Uterus (tissue), 4 donors: Measurements from ENCODE around the gene RORC. TPM values are rescaled to one million over a fixed set of nuclear protein-coding genes. Genes with fewer than 3 reads are reported as not detected.

Source experiments
- DNase-seq, 2 donors: peaks; one replicate each; pipeline ENCODE4 v3.0.0-alpha.2; 2019 to 2020
- H3K27ac ChIP-seq, 2 donors: fragments of 200-600 bp; sonication (generic); 1 replicate in 1 of 2; 2 replicates in 1 of 2; pipeline ENCODE4 v1.5.1; 2016 to 2018
- H3K27me3 ChIP-seq, 2 donors: fragments of 200-600 bp; sonication (generic); one replicate each; pipeline ENCODE4 v1.5.1; 2018 to 2019; ENCODE audit warnings: control low read depth in 1 of 2
- H3K36me3 ChIP-seq, 2 donors: fragments of 200-600 bp; sonication (generic); one replicate each; pipeline ENCODE4 v1.5.1; 2019; ENCODE audit warnings: control low read depth in 1 of 2
- H3K4me1 ChIP-seq, 2 donors: fragments of 200-600 bp; sonication (generic); one replicate each; pipeline ENCODE4 v1.5.1; 2018 to 2019; ENCODE audit warnings: control low read depth in 1 of 2
- H3K4me3 ChIP-seq, 2 donors: fragments of 200-600 bp; sonication (generic); 1 replicate in 1 of 2; 2 replicates in 1 of 2; pipeline ENCODE4 v1.5.1; 2018 to 2019; ENCODE audit warnings: mild to moderate bottlenecking in 1 of 2
- H3K9me3 ChIP-seq, 2 donors: fragments of 200-600 bp; sonication (generic); one replicate each; pipeline ENCODE4 v1.5.1; 2019; ENCODE audit warnings: control low read depth in 1 of 2
- POLR2A ChIP-seq, 2 donors: fragments of 450-650 bp; IDR thresholded peaks; one replicate each; pipeline ENCODE4 v1.6.1; 2016; ENCODE audit warnings: antibody characterized with exemption in 2 of 2, mild to moderate bottlenecking in 1 of 2, moderate library complexity in 1 of 2
- intact Hi-C: fragments of 100-400 bp; cut with DNase I; formaldehyde crosslinking; loops from one replicate; pipeline ENCODE4 v1.15.1; 2023; ENCODE audit warnings: low total_unique reads
- total RNA-seq, 4 donors: library from RNA; depleted of rRNA in 3 of 4; stranded (reverse); fragments of >200 nt in 3 of 4; gene quantifications; one replicate each; pipeline versions ENCODE4 v1.1.0 to v1.2.4, GENCODE V29; 2014 to 2023
- TF ChIP-seq, protein P1 (sequence below), 4 experiments: fragments of 200-600 bp in 2 of 4; fragments of 450-650 bp in 2 of 4; sonication (generic) in 2 of 4; IDR thresholded peaks; one replicate each; pipeline ENCODE4 v1.5.1; 2016 to 2019; ENCODE audit warnings: antibody characterized with exemption in 4 of 4, mild to moderate bottlenecking in 2 of 4, moderate library complexity in 1 of 4
- donor health status: DM: yes; HTN: yes; CAD: no.

RORC gene
- total RNA-seq, 4 donors from 2014 or later = 0.51 to 4.8 (median 2.1) TPM

DNA sequence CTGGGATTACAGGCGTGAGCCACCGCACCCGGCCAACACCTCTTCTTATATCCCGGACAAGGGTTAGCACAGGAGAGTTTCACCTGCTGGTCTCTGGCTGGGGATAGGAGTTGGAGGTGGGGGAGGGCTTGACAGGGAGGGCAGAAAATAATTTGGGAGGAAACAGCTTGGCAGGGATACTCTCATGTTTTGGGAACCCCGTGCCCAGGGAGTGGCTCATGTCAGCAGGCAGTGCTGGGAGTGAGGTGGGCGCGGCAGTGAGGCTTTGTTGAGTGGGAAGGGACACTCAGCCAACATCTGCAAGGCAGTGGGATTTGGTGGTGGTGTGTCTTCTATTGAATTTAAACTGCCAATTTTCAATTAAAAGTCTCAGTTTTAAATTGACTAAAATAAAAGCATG is 23.1 kb upstream of the RORC start:
- H3K27ac ChIP-seq = no peak overlapping the region
- DNase-seq = no peak
- TF ChIP-seq POLR2A (IDR thresholded peaks at IDR 0.05) = no peak
- TF ChIP-seq, protein P1, sequence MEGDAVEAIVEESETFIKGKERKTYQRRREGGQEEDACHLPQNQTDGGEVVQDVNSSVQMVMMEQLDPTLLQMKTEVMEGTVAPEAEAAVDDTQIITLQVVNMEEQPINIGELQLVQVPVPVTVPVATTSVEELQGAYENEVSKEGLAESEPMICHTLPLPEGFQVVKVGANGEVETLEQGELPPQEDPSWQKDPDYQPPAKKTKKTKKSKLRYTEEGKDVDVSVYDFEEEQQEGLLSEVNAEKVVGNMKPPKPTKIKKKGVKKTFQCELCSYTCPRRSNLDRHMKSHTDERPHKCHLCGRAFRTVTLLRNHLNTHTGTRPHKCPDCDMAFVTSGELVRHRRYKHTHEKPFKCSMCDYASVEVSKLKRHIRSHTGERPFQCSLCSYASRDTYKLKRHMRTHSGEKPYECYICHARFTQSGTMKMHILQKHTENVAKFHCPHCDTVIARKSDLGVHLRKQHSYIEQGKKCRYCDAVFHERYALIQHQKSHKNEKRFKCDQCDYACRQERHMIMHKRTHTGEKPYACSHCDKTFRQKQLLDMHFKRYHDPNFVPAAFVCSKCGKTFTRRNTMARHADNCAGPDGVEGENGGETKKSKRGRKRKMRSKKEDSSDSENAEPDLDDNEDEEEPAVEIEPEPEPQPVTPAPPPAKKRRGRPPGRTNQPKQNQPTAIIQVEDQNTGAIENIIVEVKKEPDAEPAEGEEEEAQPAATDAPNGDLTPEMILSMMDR (IDR thresholded peaks at IDR 0.05) = no peak
- H3K36me3 ChIP-seq = no peaks in the 10 kb centered on the region
- H3K4me3 ChIP-seq = no peak overlapping the region
- no peaks in the 10 kb centered on the region for H3K4me1 ChIP-seq
- intact Hi-C loops = no loop called here
- H3K27me3 ChIP-seq = no peaks in the 10 kb centered on the region
- no peaks in the 10 kb centered on the region for H3K9me3 ChIP-seq

DNA sequence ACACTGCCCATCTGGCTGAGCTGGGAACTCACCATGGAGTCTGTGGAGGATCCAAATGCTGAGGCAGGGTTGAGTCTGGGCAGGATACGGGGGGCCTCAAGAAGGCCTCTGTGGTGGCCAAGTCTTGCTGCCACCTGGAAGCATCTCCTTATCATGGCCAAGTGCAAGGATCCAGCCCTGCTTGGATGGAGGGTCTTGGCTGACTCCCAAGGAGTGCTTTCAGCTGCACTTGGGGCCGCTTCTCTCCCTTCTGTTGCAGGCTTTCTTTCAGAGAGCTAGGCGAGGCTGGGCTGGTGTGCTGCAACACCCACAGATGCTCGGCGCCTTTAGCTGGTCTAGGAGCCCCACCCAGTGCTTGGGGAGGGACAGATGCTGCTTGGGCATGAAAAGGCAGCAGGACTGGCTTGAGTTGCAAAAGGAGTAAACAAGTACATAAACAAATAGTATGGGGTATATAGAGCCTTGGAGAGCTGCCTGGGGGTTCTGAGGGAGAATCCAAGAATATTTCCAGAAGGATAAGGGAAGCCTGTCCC is 21.9 kb upstream of the RORC start, which contains the start of gene THEM5:
Gene THEM5, minus strand, starts transcription at position 302 of the 533 bp plus-strand sequence. Its CDS starts 147 bp downstream, at position 155.
- intact Hi-C loops = no loop called here
- Histone ChIP-seq H3K9me3 (no peaks in the 10 kb centered on the region), H3K36me3 (no peaks in the 10 kb centered on the region), H3K4me3 (no peak within 1 kb of the TSS), H3K4me1 (no peaks in the 10 kb centered on the region), H3K27me3 (no peaks in the 10 kb centered on the region), H3K27ac (no peak within 1 kb of the TSS)
- no peak for DNase-seq
- no peak for TF ChIP-seq POLR2A (IDR thresholded peaks at IDR 0.05)
- TF ChIP-seq, protein P1 (IDR thresholded peaks at IDR 0.05) = no peak

DNA sequence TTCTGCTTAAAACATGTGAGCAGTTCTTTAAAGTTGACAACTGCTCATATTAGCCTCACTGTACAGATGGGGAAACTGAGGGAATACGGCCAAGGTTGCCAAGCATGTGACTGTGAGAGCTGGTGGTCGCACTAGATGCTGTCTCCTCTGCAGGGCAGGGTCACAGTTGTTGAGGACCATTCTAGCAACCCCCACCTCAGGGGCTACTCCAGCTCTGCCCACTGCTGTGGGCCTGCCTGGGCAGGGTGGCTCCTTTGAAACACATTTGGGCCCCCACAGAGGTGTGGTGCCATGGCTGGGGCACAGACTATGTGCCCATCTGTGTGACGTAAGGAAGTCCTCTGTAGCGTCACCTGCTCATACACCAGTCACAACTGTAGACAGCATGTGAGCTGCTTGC is 21.1 kb upstream of the RORC start:
- DNase-seq = no peak
- Histone ChIP-seq H3K9me3 (no peaks in the 10 kb centered on the region), H3K27me3 (no peaks in the 10 kb centered on the region), H3K27ac (no peak overlapping the region), H3K4me3 (no peak overlapping the region), H3K4me1 (no peaks in the 10 kb centered on the region), H3K36me3 (no peaks in the 10 kb centered on the region)
- intact Hi-C loops = no loop called here
- TF ChIP-seq POLR2A (IDR thresholded peaks at IDR 0.05) = no peak
- TF ChIP-seq, protein P1 (IDR thresholded peaks at IDR 0.05) = no peak

DNA sequence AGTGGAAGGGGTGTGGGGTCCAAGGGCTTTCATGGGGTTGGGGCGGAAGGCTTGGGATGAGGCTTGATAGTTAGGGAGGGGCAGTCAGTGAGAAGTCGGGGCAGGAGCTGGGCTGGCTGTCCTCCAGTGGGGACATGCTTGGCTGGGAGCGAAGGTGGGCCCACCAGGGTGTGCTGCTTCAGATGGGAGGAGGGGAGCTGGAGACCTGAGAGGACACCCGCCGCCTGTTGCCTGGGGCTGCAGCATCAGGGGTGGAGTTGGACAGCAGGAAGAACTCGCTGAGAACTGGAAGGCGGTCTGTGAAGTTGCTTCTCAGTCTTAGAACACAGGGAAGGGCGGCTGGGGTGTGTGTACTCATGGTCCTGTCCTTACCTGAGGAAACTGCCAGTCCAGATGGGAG is 20.3 kb upstream of the RORC start:
- Histone ChIP-seq H3K27me3 (no peaks in the 10 kb centered on the region), H3K27ac (no peak overlapping the region), H3K4me3 (no peak overlapping the region), H3K9me3 (no peaks in the 10 kb centered on the region), H3K4me1 (no peaks in the 10 kb centered on the region), H3K36me3 (no peaks in the 10 kb centered on the region)
- TF ChIP-seq POLR2A (IDR thresholded peaks at IDR 0.05) = no peak
- TF ChIP-seq, protein P1 (IDR thresholded peaks at IDR 0.05) = no peak
- DNase-seq = no peak
- intact Hi-C loops = no loop called here

DNA sequence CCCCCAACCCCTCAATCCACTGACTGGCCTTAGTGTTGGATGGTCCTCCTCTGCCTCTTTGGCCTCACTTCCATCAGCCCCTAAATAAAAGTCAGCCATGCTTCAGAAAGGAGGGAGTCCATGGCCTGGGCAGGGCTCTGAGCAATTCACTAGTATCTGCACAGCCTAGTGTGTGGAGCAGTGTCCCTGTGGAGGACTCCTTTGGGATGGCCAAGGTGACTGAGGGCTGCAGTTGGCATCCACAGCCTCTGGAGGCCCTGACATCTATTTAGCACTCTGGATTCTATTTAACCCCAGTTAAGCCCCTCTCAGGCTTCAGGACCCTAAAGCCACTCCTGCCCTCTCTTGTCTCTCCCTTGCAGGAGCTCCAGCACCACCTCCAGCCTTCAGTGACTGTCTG is 18.3 kb upstream of the RORC start:
- no peaks in the 10 kb centered on the region for H3K27me3 ChIP-seq
- no peak overlapping the region for H3K4me3 ChIP-seq
- intact Hi-C loops = no loop called here
- H3K9me3 ChIP-seq = no peaks in the 10 kb centered on the region
- no peaks in the 10 kb centered on the region for H3K4me1 ChIP-seq
- H3K36me3 ChIP-seq = no peaks in the 10 kb centered on the region
- no peak for TF ChIP-seq POLR2A (IDR thresholded peaks at IDR 0.05)
- TF ChIP-seq, protein P1 (IDR thresholded peaks at IDR 0.05) = no peak
- no peak for DNase-seq
- no peak overlapping the region for H3K27ac ChIP-seq
